IMR-90 (cell line): ENCODE measurements around the gene HMGXB3.

Experiments used
- BHLHE40 ChIP-seq: fragments of 150-350 bp; IDR thresholded peaks from 2 replicates; pipeline ENCODE4 v1.6.1; 2016; ENCODE audit warnings: mild to moderate bottlenecking, low read depth, low read length
- CTCF ChIP-seq: conservative IDR thresholded peaks from 2 replicates; pipeline ENCODE4 v1.5.1; 2012; ENCODE audit warnings: mild to moderate bottlenecking, low read depth, low read length, improper control_type of control experiment
- ELK1 ChIP-seq: fragments of 150-350 bp; IDR thresholded peaks from 2 replicates; pipeline ENCODE4 v1.6.1; 2016; ENCODE audit warnings: low read depth, mild to moderate bottlenecking, low read length, moderate library complexity, borderline replicate concordance
- MAFK ChIP-seq: IDR thresholded peaks from 2 replicates; pipeline ENCODE4 v1.6.1; 2012; ENCODE audit warnings: low read depth, low read length, improper control_type of control experiment
- POLR2A ChIP-seq: IDR thresholded peaks from 2 replicates; pipeline ENCODE4 v1.6.1; 2012; ENCODE audit warnings: mild to moderate bottlenecking, low read depth, low read length
- RFX5 ChIP-seq: IDR thresholded peaks from 2 replicates; pipeline ENCODE4 v1.8.0; 2012; ENCODE audit warnings: low read depth, mild to moderate bottlenecking, low read length, moderate library complexity
- SMC3 ChIP-seq: fragments of 150-350 bp; IDR thresholded peaks from 2 replicates; pipeline ENCODE4 v1.6.1; 2016; ENCODE audit warnings: low read depth, mild to moderate bottlenecking, antibody characterized with exemption, low read length, moderate library complexity

GRCh38 chr5:149996205-149996890 is 4.2 kb upstream of the HMGXB3 start:
- TF ChIP-seq CTCF (no peak), RFX5 (no peak), ELK1 (no peak), POLR2A (no peak), SMC3 (no peak), MAFK (no peak), BHLHE40 (no peak)
